AG04450 (cell line): ENCODE data around the gene RAB11FIP5. TPM values are rescaled to one million over a fixed set of nuclear protein-coding genes. Genes with fewer than 3 reads are reported as not detected.
A peak's percentile ranks its signal among the peaks of the same experiment; 100 is the strongest.

Source experiments
- CTCF ChIA-PET: fragments of 300-600, 350-600 bp; formaldehyde crosslinking; extraction: SDS; loops from one replicate; lab custom pipeline; 2022; ENCODE audit warnings: antibody characterized with exemption, inconsistent platforms; lab: Charles Lee
- POLR2A ChIA-PET: fragments of 350-600 bp; formaldehyde crosslinking; extraction: SDS; loops from one replicate; lab custom pipeline; 2021; ENCODE audit warnings: antibody characterized with exemption, inconsistent platforms; lab: Yijun Ruan, JAX
- DNase-seq: peaks from one replicate; pipeline ENCODE4 v3.0.0-alpha.2; 2011; ENCODE audit warnings: low read depth, low spot score
- H3K27ac ChIP-seq: one replicate; pipeline ENCODE4 v1.5.1; 2012; ENCODE audit warnings: low read depth, low read length, control low read depth
- H3K27me3 ChIP-seq: one replicate; pipeline ENCODE4 v1.6.0; 2012; ENCODE audit warnings: low read length; ENCODE audit not compliant: control insufficient read depth, insufficient read depth
- H3K4me3 ChIP-seq: 2 replicates; pipeline ENCODE4 v1.5.1; 2011; ENCODE audit warnings: mild to moderate bottlenecking, low read depth, low read length, control low read depth
- H3K9me3 ChIP-seq: 2 replicates; pipeline ENCODE4 v1.5.1; 2012; ENCODE audit warnings: low read length; ENCODE audit not compliant: control insufficient read depth, insufficient read depth
- CTCF ChIP-seq: IDR thresholded peaks from 2 replicates; pipeline ENCODE4 v1.5.1; 2011; ENCODE audit warnings: low read depth, low read length, control low read depth, inconsistent platforms
- polyA plus RNA-seq: library from polyadenylated mRNA; depleted of rRNA; stranded (reverse); fragments of >200 nt; gene quantifications from 2 replicates; pipeline ENCODE4 v1.2.3, GENCODE V29; 2011

RAB11FIP5 gene
- polyA plus RNA-seq, 1 experiment, result 29.6 TPM

- no peak overlapping the region for H3K4me3 ChIP-seq
- H3K9me3 ChIP-seq, result no peaks in the 10 kb centered on the region; the same call in 1 of the 2 replicates
- no peak for TF ChIP-seq CTCF
- no peaks in the 10 kb centered on the region for H3K27me3 ChIP-seq
- no peak overlapping the region for H3K27ac ChIP-seq
- no peak for DNase-seq
- POLR2A ChIA-PET, result no interaction called here
- CTCF ChIA-PET, result no interaction called here
These were observed 74.7 kb downstream of the RAB11FIP5 start for GRCh38 chr2:73037947-73038585.

GRCh38 chr2:73036766-73037165, 76.0 kb downstream of the RAB11FIP5 start:
- Histone ChIP-seq H3K4me3 (no peak overlapping the region), H3K9me3 (no peaks in the 10 kb centered on the region; the same call in 1 of the 2 replicates), H3K27me3 (no peaks in the 10 kb centered on the region), H3K27ac (no peak overlapping the region)
- TF ChIP-seq CTCF, result no peak
- DNase-seq, result no peak
- POLR2A ChIA-PET, result no interaction called here
- CTCF ChIA-PET, result interaction anchor here (0.9 kb wide), 1 partner anchor 143 kb away, joined by 3 read pairs; no protein-coding TSS in a partner anchor

- 0 out of 2 replicates have a peak, but pooled peaks have one; percentile 8 for TF ChIP-seq CTCF
- no peak for DNase-seq
- Histone ChIP-seq H3K4me3 (no peak overlapping the region), H3K27ac (no peak overlapping the region), H3K27me3 (no peaks in the 10 kb centered on the region), H3K9me3 (no peaks in the 10 kb centered on the region; the same call in 1 of the 2 replicates)
- POLR2A ChIA-PET, result no interaction called here
- CTCF ChIA-PET, result interaction anchor here (0.9 kb wide), 1 partner anchor 142 kb away, joined by 3 read pairs; no protein-coding TSS in a partner anchor
These were observed 76.6 kb downstream of the RAB11FIP5 start for GRCh38 chr2:73035899-73036711.

- H3K27ac ChIP-seq, result no peak overlapping the region
- no peak overlapping the region for H3K4me3 ChIP-seq
- ChIA-PET POLR2A (no interaction called here), CTCF (interaction anchor here (0.6 to 1.5 kb wide), 3 partner anchors 42 to 130 kb away, joined by 4 to 7 read pairs (median 5); no protein-coding TSS in a partner anchor)
- no peaks in the 10 kb centered on the region for H3K27me3 ChIP-seq
- no peak for TF ChIP-seq CTCF
- DNase-seq, result no peak
- no peaks in the 10 kb centered on the region; the same call in 1 of the 2 replicates for H3K9me3 ChIP-seq
These were observed 77.9 kb downstream of the RAB11FIP5 start for GRCh38 chr2:73034661-73035375.
